ENCODE data around the gene RAB13. TPM values are rescaled to one million over a fixed set of nuclear protein-coding genes. Genes with fewer than 3 reads are reported as not detected.

RAB13 gene
- total RNA-seq, 1 experiment from 2014 or later, result 18.3 TPM

- in situ Hi-C loops (cut with HindIII; ENCODE audit: low pct_unique_long_range_greater_than_20kb, low sequenced_read_pairs), result no loop called here
- no peak for DNase-seq (ENCODE audit: low read depth)
Measured at GRCh38 chr1:153941826-153942725, 44.1 kb downstream of the RAB13 start.

GRCh38 chr1:153940756-153941155, 45.4 kb downstream of the RAB13 start:
- in situ Hi-C loops (cut with HindIII; ENCODE audit: low pct_unique_long_range_greater_than_20kb, low sequenced_read_pairs), result no loop called here
- DNase-seq (ENCODE audit: low read depth), result no peak

GRCh38 chr1:153939476-153939875, 46.7 kb downstream of the RAB13 start:
- in situ Hi-C loops (cut with HindIII; ENCODE audit: low pct_unique_long_range_greater_than_20kb, low sequenced_read_pairs), result no loop called here
- no peak for DNase-seq (ENCODE audit: low read depth)

- in situ Hi-C loops (cut with HindIII; ENCODE audit: low pct_unique_long_range_greater_than_20kb, low sequenced_read_pairs), result no loop called here
Measured at GRCh38 chr1:153938996-153939395, 47.1 kb downstream of the RAB13 start.

GRCh38 chr1:153937331-153937730, 48.8 kb downstream of the RAB13 start:
- DNase-seq (ENCODE audit: low read depth), result no peak
- in situ Hi-C loops (cut with HindIII; ENCODE audit: low pct_unique_long_range_greater_than_20kb, low sequenced_read_pairs), result no loop called here

More at GRCh38 chr1:153938996-153939395, 47.1 kb downstream of the RAB13 start:
- DNase-seq (ENCODE audit: low read depth), result no peak

- in situ Hi-C loops (cut with HindIII; ENCODE audit: low pct_unique_long_range_greater_than_20kb, low sequenced_read_pairs), result no loop called here
- no peak for DNase-seq (ENCODE audit: low read depth)
Measured at GRCh38 chr1:153936011-153936802, 49.9 kb downstream of the RAB13 start.

- no peak for DNase-seq (ENCODE audit: low read depth)
- in situ Hi-C loops (cut with HindIII; ENCODE audit: low pct_unique_long_range_greater_than_20kb, low sequenced_read_pairs), result no loop called here
Measured at GRCh38 chr1:153934746-153935145, 51.4 kb downstream of the RAB13 start.

- no peak for DNase-seq (ENCODE audit: low read depth)
- in situ Hi-C loops (cut with HindIII; ENCODE audit: low pct_unique_long_range_greater_than_20kb, low sequenced_read_pairs), result no loop called here
Measured at GRCh38 chr1:153933955-153934354, 52.2 kb downstream of the RAB13 start.

GRCh38 chr1:153933430-153933829, 52.7 kb downstream of the RAB13 start:
- in situ Hi-C loops (cut with HindIII; ENCODE audit: low pct_unique_long_range_greater_than_20kb, low sequenced_read_pairs), result no loop called here
- DNase-seq (ENCODE audit: low read depth), result no peak

- DNase-seq (ENCODE audit: low read depth), result no peak
- in situ Hi-C loops (cut with HindIII; ENCODE audit: low pct_unique_long_range_greater_than_20kb, low sequenced_read_pairs), result no loop called here
Measured at GRCh38 chr1:153932156-153933131, 53.7 kb downstream of the RAB13 start.

Other genes with a start within 250 kb of the RAB13 start
- 34.8 and 43.2 TPM in 2 replicates for gene SLC27A3, start 210.9 kb downstream of the RAB13 start, total RNA-seq (2014; rRNA removed; shearing (Covaris generic); ENCODE audit: low replicate concordance)
- 1.1 and 1.4 TPM in 2 replicates for gene GATAD2B, start 63.4 kb downstream of the RAB13 start, total RNA-seq (2014; rRNA removed; shearing (Covaris generic); ENCODE audit: low replicate concordance)
- 5.5 and 7.7 TPM in 2 replicates for gene DENND4B, start 39.6 kb downstream of the RAB13 start, total RNA-seq (2014; rRNA removed; shearing (Covaris generic); ENCODE audit: low replicate concordance)
- 2.2 and 8.7 TPM in 2 replicates for gene CRTC2, start 27.7 kb downstream of the RAB13 start, total RNA-seq (2014; rRNA removed; shearing (Covaris generic); ENCODE audit: low replicate concordance)
- 320 and 348 TPM in 2 replicates for gene SLC39A1, start 22.8 kb downstream of the RAB13 start, total RNA-seq (2014; rRNA removed; shearing (Covaris generic); ENCODE audit: low replicate concordance)
- 28.4 and 32.2 TPM in 2 replicates for gene CREB3L4, start 18.4 kb downstream of the RAB13 start, total RNA-seq (2014; rRNA removed; shearing (Covaris generic); ENCODE audit: low replicate concordance)
- 355 and 416 TPM in 2 replicates for gene JTB, start 8.7 kb downstream of the RAB13 start, total RNA-seq (2014; rRNA removed; shearing (Covaris generic); ENCODE audit: low replicate concordance)
- 2,094 and 2,421 TPM in 2 replicates for gene RPS27, start 4.4 kb upstream of the RAB13 start, total RNA-seq (2014; rRNA removed; shearing (Covaris generic); ENCODE audit: low replicate concordance)
- gene NUP210L, start 168.7 kb upstream of the RAB13 start, total RNA-seq (2014; rRNA removed; shearing (Covaris generic); ENCODE audit: low replicate concordance), result 0.07 TPM in 1 of 2 replicates, not detected in the other
- gene TPM3, start 205.8 kb upstream of the RAB13 start, total RNA-seq (2014; rRNA removed; shearing (Covaris generic); ENCODE audit: low replicate concordance), result 631 and 793 TPM in 2 replicates
- gene CFAP141, start 220.0 kb upstream of the RAB13 start, total RNA-seq (2014; rRNA removed; shearing (Covaris generic); ENCODE audit: low replicate concordance), result not detected in 2 replicates
- gene UBAP2L, start 234.6 kb upstream of the RAB13 start, total RNA-seq (2014; rRNA removed; shearing (Covaris generic); ENCODE audit: low replicate concordance), result 68.5 and 85.7 TPM in 2 replicates